Measurements from ENCODE around the gene GRAP.

GRAP gene

DNA sequence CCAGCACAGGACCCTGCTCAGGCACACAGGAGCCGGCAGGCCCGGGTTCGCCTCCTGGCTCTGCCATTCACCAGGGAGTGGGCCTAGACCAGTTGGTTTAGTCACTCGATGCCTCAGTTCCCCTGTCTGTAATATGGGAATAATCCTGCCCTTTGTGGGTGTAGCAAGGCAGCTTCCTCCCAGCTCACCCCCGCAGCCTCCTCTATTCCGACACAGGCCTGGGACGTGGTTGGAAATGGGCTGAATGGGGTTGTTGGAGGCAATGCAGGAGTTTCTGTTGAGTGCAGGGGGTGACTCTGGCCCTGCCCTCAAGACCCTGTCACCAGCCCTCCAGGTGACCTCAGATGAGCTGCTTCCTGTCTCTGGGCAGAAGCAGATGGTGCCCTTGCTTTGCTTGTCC is 75.0 kb downstream of the GRAP start:
- Histone ChIP-seq H3K9me3 (ENCODE audit: control insufficient read depth, low read length) (no peaks in the 10 kb centered on the region), H3K9ac (ENCODE audit: low read length) (no peak overlapping the region), H3K36me3 (ENCODE audit: control insufficient read depth, insufficient read depth, low read length, severe bottlenecking) (peaks cover 3% of the 10 kb centered on the region), H3K27me3 (replicated peaks; ENCODE audit: control insufficient read depth, insufficient read depth, low read length) (no peaks in the 10 kb centered on the region), H3K4me1 (ENCODE audit: control insufficient read depth, insufficient read depth, low read length) (peaks cover 8% of the 10 kb centered on the region), H3K4me3 (ENCODE audit: low read length) (no peak overlapping the region)
- no peak for DNase-seq (ENCODE audit: low read depth)

Data from adipocyte (in vitro differentiated cells).